ENCODE measurements around the gene GP2. TPM values are rescaled to one million over a fixed set of nuclear protein-coding genes. Genes with fewer than 3 reads are reported as not detected.
A peak's percentile ranks its signal among the peaks of the same experiment; 100 is the strongest.

GP2 gene
- total and polyA plus RNA-seq, 4 donors = 0.09 to 0.31 (median 0.27) TPM

- H3K9ac ChIP-seq (ENCODE audit: low read depth in 1 of 2, low read length in 2 of 2) = no peak overlapping the region
- WGBS = 87% methylated on average over 6 of the region's 6 CpGs
These were observed 22.3 kb upstream of the GP2 start for GRCh38 chr16:20349615-20350014.

DNA sequence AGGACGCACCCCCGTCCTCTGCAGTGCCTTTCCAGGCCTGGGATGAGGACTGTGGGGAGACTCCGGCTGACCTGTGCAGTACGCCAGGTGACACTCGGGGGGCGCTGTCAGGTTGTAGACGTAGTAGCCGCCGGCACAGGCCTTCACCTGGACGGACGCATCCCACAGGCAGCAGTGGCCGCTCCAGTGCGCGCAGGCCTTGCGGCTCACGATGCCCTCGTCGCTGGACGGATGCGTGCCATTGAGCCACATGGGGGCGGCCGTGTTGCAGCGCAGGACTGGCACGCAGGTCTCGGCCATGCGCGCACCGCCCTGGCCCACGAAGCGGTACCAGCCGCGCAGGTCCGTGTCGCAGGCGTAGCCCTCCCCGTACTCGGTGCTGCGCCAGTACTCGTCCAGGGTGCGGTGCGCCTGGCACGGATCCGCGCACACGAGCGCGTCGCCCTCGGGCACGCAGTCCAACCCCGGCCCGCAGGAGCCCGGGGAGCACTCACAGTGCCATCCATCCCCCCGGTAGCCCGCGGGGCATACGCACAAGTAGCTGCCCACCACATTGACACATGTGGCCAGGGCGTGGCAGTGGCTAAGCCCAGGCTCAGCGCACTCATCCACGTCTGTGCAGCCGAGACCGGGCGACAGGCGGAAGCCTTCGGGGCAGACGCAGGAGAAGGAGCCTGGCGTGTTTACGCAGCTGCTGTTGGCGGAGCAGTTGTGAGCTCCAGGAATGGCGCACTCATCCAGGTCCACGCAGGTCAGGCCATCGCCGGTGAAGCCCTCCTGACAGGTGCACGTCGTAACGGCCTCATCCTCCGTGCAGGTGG is 21.3 kb upstream of the GP2 start:
- TF ChIP-seq GABPA (IDR thresholded peaks at IDR 0.05 in 1 of 2, conservative IDR thresholded peaks at IDR 0.05 in 1 of 2) = no peak
- peak; percentile 65 to 79 for TF ChIP-seq RAD21 (IDR thresholded peaks at IDR 0.05)
- TF ChIP-seq TAF1 (conservative IDR thresholded peaks at IDR 0.05) = no peak
- no peak for TF ChIP-seq HNF4G (IDR thresholded peaks at IDR 0.05)
- peak; percentile 38 for TF ChIP-seq CTCF (IDR thresholded peaks at IDR 0.05; ENCODE audit: low read depth, low read length, missing input control)
- TF ChIP-seq HNF4A (conservative IDR thresholded peaks at IDR 0.05) = no peak
- WGBS = 26% methylated on average over 77 of the region's 77 CpGs
- H3K4me3 ChIP-seq (ENCODE audit: low read depth in 1 of 3, low read length in 3 of 3) = peak overlapping the region in 1 of 3 donors; percentile 3
- no peaks in the 10 kb centered on the region for H3K36me3 ChIP-seq (ENCODE audit: control insufficient read depth in 4 of 4, insufficient read depth in 3 of 4, low read depth in 1 of 4, low read length in 3 of 4)
- no peak for DNase-seq (ENCODE audit: low spot score)
- peaks cover 0 to 6% (median 2%) of the 10 kb centered on the region in 4 donors for H3K4me1 ChIP-seq (ENCODE audit: control insufficient read depth in 4 of 4, insufficient read depth in 4 of 4, low read length in 3 of 4)
- no peaks in the 10 kb centered on the region for H3K27me3 ChIP-seq (ENCODE audit: control insufficient read depth in 4 of 4, insufficient read depth in 4 of 4, low read length in 3 of 4)
- no peak overlapping the region for H3K27ac ChIP-seq (ENCODE audit: low read depth in 1 of 2, low read length in 2 of 2)
- H3K9me3 ChIP-seq (ENCODE audit: control insufficient read depth in 4 of 4, low read length in 3 of 4) = no peaks in the 10 kb centered on the region
- H3K9ac ChIP-seq (ENCODE audit: low read depth in 1 of 2, low read length in 2 of 2) = no peak overlapping the region

More at GRCh38 chr16:20349615-20350014, 22.3 kb upstream of the GP2 start:
- Histone ChIP-seq H3K9me3 (ENCODE audit: control insufficient read depth in 4 of 4, low read length in 3 of 4) (no peaks in the 10 kb centered on the region), H3K27me3 (ENCODE audit: control insufficient read depth in 4 of 4, insufficient read depth in 4 of 4, low read length in 3 of 4) (no peaks in the 10 kb centered on the region), H3K36me3 (ENCODE audit: control insufficient read depth in 4 of 4, insufficient read depth in 3 of 4, low read depth in 1 of 4, low read length in 3 of 4) (no peaks in the 10 kb centered on the region), H3K4me3 (ENCODE audit: low read depth in 1 of 3, low read length in 3 of 3) (no peak overlapping the region), H3K4me1 (ENCODE audit: control insufficient read depth in 4 of 4, insufficient read depth in 4 of 4, low read length in 3 of 4) (peaks cover 0 to 8% (median 3%) of the 10 kb centered on the region in 4 donors), H3K27ac (ENCODE audit: low read depth in 1 of 2, low read length in 2 of 2) (no peak overlapping the region)
- TF ChIP-seq JUND (IDR thresholded peaks at IDR 0.05) = no peak
- TF ChIP-seq GABPA (IDR thresholded peaks at IDR 0.05 in 1 of 2, conservative IDR thresholded peaks at IDR 0.05 in 1 of 2) = no peak
- no peak for TF ChIP-seq RAD21 (IDR thresholded peaks at IDR 0.05)
- no peak for TF ChIP-seq NR2F2 (IDR thresholded peaks at IDR 0.05)
- no peak for TF ChIP-seq HNF4G (IDR thresholded peaks at IDR 0.05)
- TF ChIP-seq, protein P1, sequence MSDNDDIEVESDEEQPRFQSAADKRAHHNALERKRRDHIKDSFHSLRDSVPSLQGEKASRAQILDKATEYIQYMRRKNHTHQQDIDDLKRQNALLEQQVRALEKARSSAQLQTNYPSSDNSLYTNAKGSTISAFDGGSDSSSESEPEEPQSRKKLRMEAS (IDR thresholded peaks at IDR 0.05) = no peak
- no peak for TF ChIP-seq RXRA (IDR thresholded peaks at IDR 0.05)
- TF ChIP-seq TAF1 (conservative IDR thresholded peaks at IDR 0.05) = no peak
- TF ChIP-seq, protein P2, sequence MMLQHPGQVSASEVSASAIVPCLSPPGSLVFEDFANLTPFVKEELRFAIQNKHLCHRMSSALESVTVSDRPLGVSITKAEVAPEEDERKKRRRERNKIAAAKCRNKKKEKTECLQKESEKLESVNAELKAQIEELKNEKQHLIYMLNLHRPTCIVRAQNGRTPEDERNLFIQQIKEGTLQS (IDR thresholded peaks at IDR 0.05) = no peak
- TF ChIP-seq, protein P3, sequence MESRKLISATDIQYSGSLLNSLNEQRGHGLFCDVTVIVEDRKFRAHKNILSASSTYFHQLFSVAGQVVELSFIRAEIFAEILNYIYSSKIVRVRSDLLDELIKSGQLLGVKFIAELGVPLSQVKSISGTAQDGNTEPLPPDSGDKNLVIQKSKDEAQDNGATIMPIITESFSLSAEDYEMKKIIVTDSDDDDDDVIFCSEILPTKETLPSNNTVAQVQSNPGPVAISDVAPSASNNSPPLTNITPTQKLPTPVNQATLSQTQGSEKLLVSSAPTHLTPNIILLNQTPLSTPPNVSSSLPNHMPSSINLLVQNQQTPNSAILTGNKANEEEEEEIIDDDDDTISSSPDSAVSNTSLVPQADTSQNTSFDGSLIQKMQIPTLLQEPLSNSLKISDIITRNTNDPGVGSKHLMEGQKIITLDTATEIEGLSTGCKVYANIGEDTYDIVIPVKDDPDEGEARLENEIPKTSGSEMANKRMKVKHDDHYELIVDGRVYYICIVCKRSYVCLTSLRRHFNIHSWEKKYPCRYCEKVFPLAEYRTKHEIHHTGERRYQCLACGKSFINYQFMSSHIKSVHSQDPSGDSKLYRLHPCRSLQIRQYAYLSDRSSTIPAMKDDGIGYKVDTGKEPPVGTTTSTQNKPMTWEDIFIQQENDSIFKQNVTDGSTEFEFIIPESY (IDR thresholded peaks at IDR 0.05) = no peak
- TF ChIP-seq FOXA1 (IDR thresholded peaks at IDR 0.05) = no peak
- TF ChIP-seq FOXA2 (IDR thresholded peaks at IDR 0.05) = no peak
- no peak for TF ChIP-seq YY1 (IDR thresholded peaks at IDR 0.05)
- TF ChIP-seq SP1 (IDR thresholded peaks at IDR 0.05) = no peak
- TF ChIP-seq CTCF (IDR thresholded peaks at IDR 0.05; ENCODE audit: low read depth, low read length, missing input control) = no peak
- DNase-seq (ENCODE audit: low spot score) = no peak

Data from liver (tissue), 9 donors.